Measurements from ENCODE around the gene CRYBG1.

- TF ChIP-seq CTCF (IDR thresholded peaks at IDR 0.05; ENCODE audit: poor library complexity) (no peak), EZH2 (IDR thresholded peaks at IDR 0.05; ENCODE audit: borderline replicate concordance) (no peak)
Observed at GRCh38 chr6:106373502-106374239, 13.2 kb downstream of the CRYBG1 start.
